GM19372 (cell line): ENCODE results near the gene C1QL1.

Experiments
- ATAC-seq: cut with Tn5 transposase; IDR thresholded peaks from one replicate; pipeline ENCODE4 v1.9.1; 2021; ENCODE audit warnings: mild to moderate bottlenecking, low read depth, moderate library complexity; ENCODE audit not compliant: unreplicated experiment

Gene C1QL1

GRCh38 chr17:44915862-44916780 lies 52.0 kb downstream of the C1QL1 start:
- no peak for ATAC-seq

- no peak for ATAC-seq
These were observed 52.8 kb downstream of the C1QL1 start, which contains the start of gene GFAP for GRCh38 chr17:44915321-44915726. Gene GFAP (minus strand): TSS chr17:44915500. CDS start chr17:44915486, 14 bp downstream.

- no peak for ATAC-seq
These were observed 53.3 kb downstream of the C1QL1 start for GRCh38 chr17:44914698-44915271.

GRCh38 chr17:44914148-44914547 lies 54.0 kb downstream of the C1QL1 start:
- no peak for ATAC-seq

GRCh38 chr17:44913676-44914075 lies 54.4 kb downstream of the C1QL1 start:
- no peak for ATAC-seq

- no peak for ATAC-seq
These were observed 55.1 kb downstream of the C1QL1 start for GRCh38 chr17:44912763-44913544.

- no peak for ATAC-seq
These were observed 56.7 kb downstream of the C1QL1 start for GRCh38 chr17:44911133-44912001.

GRCh38 chr17:44910231-44911106 lies 57.6 kb downstream of the C1QL1 start:
- no peak for ATAC-seq
